HG03442 (cell line): ENCODE measurements around the gene DVL2.

Experiments
- ATAC-seq: cut with Tn5 transposase; IDR thresholded peaks from one replicate; pipeline ENCODE4 v1.9.1; 2021; ENCODE audit warnings: mild to moderate bottlenecking, moderate library complexity; ENCODE audit not compliant: unreplicated experiment

DVL2 gene

GRCh38 chr17:7238420-7239090 lies 4.2 kb upstream of the DVL2 start:
- no peak for ATAC-seq

- ATAC-seq = no peak
Observed at GRCh38 chr17:7237761-7238419, 3.6 kb upstream of the DVL2 start.

- ATAC-seq = no peak
Observed at GRCh38 chr17:7237266-7237760, 3.0 kb upstream of the DVL2 start.

GRCh38 chr17:7236808-7237207 lies 2.5 kb upstream of the DVL2 start:
- ATAC-seq = no peak

- ATAC-seq = no peak
Observed at GRCh38 chr17:7235693-7236665, 1.7 kb upstream of the DVL2 start.

- no peak for ATAC-seq
Observed at GRCh38 chr17:7233701-7234082, 625 bp downstream of the DVL2 start.

GRCh38 chr17:7232114-7232513 lies 2.2 kb downstream of the DVL2 start:
- no peak for ATAC-seq

GRCh38 chr17:7229504-7229903 lies 4.8 kb downstream of the DVL2 start:
- no peak for ATAC-seq

- ATAC-seq = no peak
Observed at GRCh38 chr17:7228920-7229319, 5.4 kb downstream of the DVL2 start.

GRCh38 chr17:7226721-7227710 lies 7.3 kb downstream of the DVL2 start:
- ATAC-seq = no peak

GRCh38 chr17:7225711-7226331 lies 8.5 kb downstream of the DVL2 start:
- no peak for ATAC-seq

GRCh38 chr17:7224661-7225111 lies 9.6 kb downstream of the DVL2 start:
- ATAC-seq = no peak

- ATAC-seq = no peak
Observed at GRCh38 chr17:7224110-7224509, 10.2 kb downstream of the DVL2 start.

- ATAC-seq = no peak
Observed at GRCh38 chr17:7223375-7223774, 10.9 kb downstream of the DVL2 start.

GRCh38 chr17:7222972-7223292 lies 11.4 kb downstream of the DVL2 start:
- ATAC-seq = no peak

GRCh38 chr17:7222093-7222971 lies 12.0 kb downstream of the DVL2 start:
- ATAC-seq = no peak

- no peak for ATAC-seq
Observed at GRCh38 chr17:7221278-7222092, 12.8 kb downstream of the DVL2 start.
